Liver (tissue), 9 donors: ENCODE results near the gene PHYKPL. TPM values are rescaled to one million over a fixed set of nuclear protein-coding genes. Genes with fewer than 3 reads are reported as not detected.

ENCODE experiments used
- DNase-seq: peaks from one replicate; pipeline ENCODE4 v3.0.0-alpha.2; 2017; ENCODE audit warnings: low spot score
- H3K27ac ChIP-seq, 2 donors: one replicate each; pipeline ENCODE4 v1.7.0; 2013; ENCODE audit warnings: inconsistent platforms in 2 of 2, low read length in 2 of 2, control low read depth in 1 of 2, low read depth in 1 of 2, mild to moderate bottlenecking in 1 of 2
- H3K27me3 ChIP-seq, 4 donors: one replicate each; pipeline versions ENCODE4 v1.6.1 to v1.7.0; 2013; ENCODE audit warnings: low read length in 3 of 4, inconsistent platforms in 1 of 4, mild to moderate bottlenecking in 1 of 4, moderate library complexity in 1 of 4; ENCODE audit not compliant: control insufficient read depth in 4 of 4, insufficient read depth in 4 of 4
- H3K36me3 ChIP-seq, 4 donors: one replicate each; pipeline versions ENCODE4 v1.6.1 to v1.7.0; 2013; ENCODE audit warnings: low read length in 3 of 4, mild to moderate bottlenecking in 3 of 4, low read depth in 1 of 4, moderate library complexity in 1 of 4; ENCODE audit not compliant: control insufficient read depth in 4 of 4, insufficient read depth in 3 of 4
- H3K4me1 ChIP-seq, 4 donors: one replicate each; pipeline versions ENCODE4 v1.6.1 to v1.7.0; 2013; ENCODE audit warnings: low read length in 3 of 4, mild to moderate bottlenecking in 3 of 4, moderate library complexity in 1 of 4; ENCODE audit not compliant: control insufficient read depth in 4 of 4, insufficient read depth in 4 of 4
- H3K4me3 ChIP-seq, 3 donors: one replicate each; pipeline versions ENCODE4 v1.6.1 to v1.7.0; 2013; ENCODE audit warnings: low read length in 3 of 3, control low read depth in 1 of 3, low read depth in 1 of 3, mild to moderate bottlenecking in 1 of 3
- H3K9ac ChIP-seq, 2 donors: one replicate each; pipeline ENCODE4 v1.7.0; 2013; ENCODE audit warnings: low read length in 2 of 2, mild to moderate bottlenecking in 2 of 2, moderate library complexity in 2 of 2, control low read depth in 1 of 2, low read depth in 1 of 2
- H3K9me3 ChIP-seq, 4 donors: one replicate each; pipeline versions ENCODE4 v1.6.1 to v1.7.0; 2013; ENCODE audit warnings: low read length in 3 of 4; ENCODE audit not compliant: control insufficient read depth in 4 of 4
- EGR1 ChIP-seq, 2 donors: IDR thresholded peaks; 2 replicates each; pipeline ENCODE4 v1.6.1; 2016 to 2018; ENCODE audit warnings: antibody characterized with exemption in 2 of 2, low read depth in 2 of 2
- FOXA1 ChIP-seq: IDR thresholded peaks from 2 replicates; pipeline ENCODE4 v1.6.1; 2016; ENCODE audit warnings: antibody characterized with exemption
- FOXA2 ChIP-seq: IDR thresholded peaks from 2 replicates; pipeline ENCODE4 v1.6.1; 2016; ENCODE audit warnings: antibody characterized with exemption
- GABPA ChIP-seq, 2 donors: IDR thresholded peaks in 1 of 2; conservative IDR thresholded peaks in 1 of 2; 2 replicates each; pipeline ENCODE4 v1.6.1; 2016; ENCODE audit warnings: antibody characterized with exemption in 2 of 2, mild to moderate bottlenecking in 1 of 2, moderate library complexity in 1 of 2
- HNF4A ChIP-seq, 2 donors: conservative IDR thresholded peaks; 2 replicates each; pipeline ENCODE4 v1.6.1; 2016; ENCODE audit warnings: antibody characterized with exemption in 2 of 2, mild to moderate bottlenecking in 2 of 2
- HNF4G ChIP-seq: IDR thresholded peaks from 2 replicates; pipeline ENCODE4 v1.6.1; 2016; ENCODE audit warnings: antibody characterized with exemption
- JUND ChIP-seq, 2 donors: IDR thresholded peaks; 2 replicates each; pipeline ENCODE4 v1.6.1; 2016; ENCODE audit warnings: antibody characterized with exemption in 2 of 2
- NR2F2 ChIP-seq: IDR thresholded peaks from 2 replicates; pipeline ENCODE4 v1.6.1; 2016; ENCODE audit warnings: antibody characterized with exemption
- RAD21 ChIP-seq, 2 donors: IDR thresholded peaks; 2 replicates each; pipeline ENCODE4 v1.6.1; 2016; ENCODE audit warnings: antibody characterized with exemption in 2 of 2, mild to moderate bottlenecking in 2 of 2
- RXRA ChIP-seq, 2 donors: IDR thresholded peaks; 2 replicates each; pipeline ENCODE4 v1.6.1; 2017 to 2018; ENCODE audit warnings: antibody characterized with exemption in 2 of 2, mild to moderate bottlenecking in 1 of 2
- SP1 ChIP-seq: IDR thresholded peaks from 2 replicates; pipeline ENCODE4 v1.6.1; 2018; ENCODE audit warnings: antibody characterized with exemption, mild to moderate bottlenecking
- TAF1 ChIP-seq: conservative IDR thresholded peaks from 2 replicates; pipeline ENCODE4 v1.6.1; 2016; ENCODE audit warnings: antibody characterized with exemption, mild to moderate bottlenecking
- YY1 ChIP-seq: IDR thresholded peaks from 2 replicates; pipeline ENCODE4 v1.6.1; 2016; ENCODE audit warnings: antibody characterized with exemption, mild to moderate bottlenecking
- ZBTB33 ChIP-seq: IDR thresholded peaks from 2 replicates; pipeline ENCODE4 v1.6.1; 2016; ENCODE audit warnings: antibody characterized with exemption
- WGBS: extraction: QIAGEN DNeasy Blood & Tissue Kit; methylation state at CpG from one replicate; pipeline ENCODE4 v1.1.7; 2013; 5-methylcytosine and 5-hydroxymethylcytosine counted together
- polyA plus RNA-seq, 2 donors: library from polyadenylated mRNA; stranded (reverse) in 1 of 2; unstranded in 1 of 2; fragments of 200-250 nt in 1 of 2; fragments of >200 nt in 1 of 2; fragmentation: Nextera tagmentation in 1 of 2; extraction: Ambion mirVana in 1 of 2; gene quantifications; one replicate each; pipeline versions ENCODE4 v1.2.1 to v1.2.3, GENCODE V29; 2013 to 2015
- total RNA-seq, 2 donors: library from RNA; depleted of rRNA; stranded (reverse); fragments of >200 nt; gene quantifications; one replicate each; pipeline ENCODE4 v1.2.3, GENCODE V29; 2014
- TF ChIP-seq, protein P1 (sequence below): fragments of 150-350 bp; IDR thresholded peaks from 2 replicates; pipeline ENCODE4 v1.5.1; 2017; ENCODE audit warnings: improper control_type of control experiment, low read depth, low read length; ENCODE audit not compliant: missing input control
- TF ChIP-seq, protein P2 (sequence below): IDR thresholded peaks from 2 replicates; pipeline ENCODE4 v1.6.1; 2016; ENCODE audit warnings: antibody characterized with exemption
- TF ChIP-seq, protein P3 (sequence below): IDR thresholded peaks from 2 replicates; pipeline ENCODE4 v1.6.1; 2016; ENCODE audit warnings: antibody characterized with exemption
- TF ChIP-seq, protein P4 (sequence below): IDR thresholded peaks from 2 replicates; pipeline ENCODE4 v1.6.1; 2016; ENCODE audit warnings: antibody characterized with exemption, mild to moderate bottlenecking
- donor health status: healthy.
- donor health status: healthy.
- donor health status: healthy.
- donor health status: healthy.
- donor health status: healthy.

Gene PHYKPL
- total and polyA plus RNA-seq, 4 donors: 25.6 to 103 (median 45.0) TPM

DNA sequence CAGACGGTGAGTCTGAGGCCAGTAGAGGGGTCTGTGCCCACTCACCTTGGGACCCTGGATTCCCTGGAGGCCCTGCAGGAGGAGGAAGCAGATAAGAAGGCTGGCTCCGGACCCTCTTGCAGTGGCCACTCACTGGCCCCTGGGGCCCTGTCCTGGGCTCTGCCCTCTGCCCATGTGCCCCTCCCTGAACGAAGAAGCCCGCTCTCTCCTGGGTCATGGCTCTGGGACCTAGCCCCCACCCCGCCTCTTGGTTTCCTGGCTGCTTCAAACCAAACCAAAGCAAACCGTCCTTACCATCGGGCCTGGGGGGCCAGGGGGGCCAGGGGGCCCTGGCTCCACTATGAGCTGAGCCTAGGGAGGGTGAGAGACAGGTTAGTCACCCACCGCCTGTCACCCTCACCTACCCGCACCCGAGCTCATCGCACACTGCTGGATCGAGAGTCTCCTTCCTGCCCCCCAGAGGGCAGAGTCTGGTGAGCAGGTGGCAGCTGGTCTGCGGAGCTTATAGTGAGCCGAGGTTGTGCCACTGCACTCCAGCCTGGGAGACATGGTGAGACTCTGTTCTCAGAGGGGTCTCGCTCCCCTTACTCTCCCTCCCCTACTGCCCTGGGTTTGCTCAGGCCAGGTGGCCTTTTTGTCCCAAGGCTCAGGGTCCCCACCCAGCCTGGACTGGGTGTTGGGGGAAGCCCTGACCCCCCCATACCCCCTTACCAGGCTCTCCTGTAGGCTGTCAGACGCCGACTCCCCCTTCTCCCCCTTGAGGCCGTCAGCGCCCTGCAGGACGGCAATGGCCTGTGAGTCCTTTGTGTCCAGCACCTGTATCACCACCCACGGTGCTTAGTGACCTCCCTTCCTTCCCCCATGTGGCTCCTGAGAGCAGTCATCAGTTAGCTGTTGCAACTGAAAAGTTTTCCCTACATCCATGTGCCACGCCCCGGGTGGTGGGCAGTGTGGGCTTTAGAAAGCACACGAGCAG is 15.2 kb upstream of the PHYKPL start:
- TF ChIP-seq SP1 (no peak), TAF1 (no peak), RXRA (IDR thresholded peaks at IDR 0.05) (no peak), GABPA (IDR thresholded peaks at IDR 0.05 in 1 of 2, conservative IDR thresholded peaks at IDR 0.05 in 1 of 2) (no peak)
- TF ChIP-seq, protein P1, sequence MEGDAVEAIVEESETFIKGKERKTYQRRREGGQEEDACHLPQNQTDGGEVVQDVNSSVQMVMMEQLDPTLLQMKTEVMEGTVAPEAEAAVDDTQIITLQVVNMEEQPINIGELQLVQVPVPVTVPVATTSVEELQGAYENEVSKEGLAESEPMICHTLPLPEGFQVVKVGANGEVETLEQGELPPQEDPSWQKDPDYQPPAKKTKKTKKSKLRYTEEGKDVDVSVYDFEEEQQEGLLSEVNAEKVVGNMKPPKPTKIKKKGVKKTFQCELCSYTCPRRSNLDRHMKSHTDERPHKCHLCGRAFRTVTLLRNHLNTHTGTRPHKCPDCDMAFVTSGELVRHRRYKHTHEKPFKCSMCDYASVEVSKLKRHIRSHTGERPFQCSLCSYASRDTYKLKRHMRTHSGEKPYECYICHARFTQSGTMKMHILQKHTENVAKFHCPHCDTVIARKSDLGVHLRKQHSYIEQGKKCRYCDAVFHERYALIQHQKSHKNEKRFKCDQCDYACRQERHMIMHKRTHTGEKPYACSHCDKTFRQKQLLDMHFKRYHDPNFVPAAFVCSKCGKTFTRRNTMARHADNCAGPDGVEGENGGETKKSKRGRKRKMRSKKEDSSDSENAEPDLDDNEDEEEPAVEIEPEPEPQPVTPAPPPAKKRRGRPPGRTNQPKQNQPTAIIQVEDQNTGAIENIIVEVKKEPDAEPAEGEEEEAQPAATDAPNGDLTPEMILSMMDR: no peak
- TF ChIP-seq, protein P2, sequence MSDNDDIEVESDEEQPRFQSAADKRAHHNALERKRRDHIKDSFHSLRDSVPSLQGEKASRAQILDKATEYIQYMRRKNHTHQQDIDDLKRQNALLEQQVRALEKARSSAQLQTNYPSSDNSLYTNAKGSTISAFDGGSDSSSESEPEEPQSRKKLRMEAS: no peak
- no peaks in the 10 kb centered on the region for H3K36me3 ChIP-seq
- no peaks in the 10 kb centered on the region for H3K9me3 ChIP-seq
- no peak overlapping the region for H3K9ac ChIP-seq
- H3K27me3 ChIP-seq: no peaks in the 10 kb centered on the region
- H3K27ac ChIP-seq: no peak overlapping the region
- no peak overlapping the region for H3K4me3 ChIP-seq
- WGBS: 84% methylated on average over 24 of the region's 24 CpGs
- DNase-seq: no peak
- peaks cover 0 to 11% (median 4%) of the 10 kb centered on the region in 4 donors for H3K4me1 ChIP-seq

DNA sequence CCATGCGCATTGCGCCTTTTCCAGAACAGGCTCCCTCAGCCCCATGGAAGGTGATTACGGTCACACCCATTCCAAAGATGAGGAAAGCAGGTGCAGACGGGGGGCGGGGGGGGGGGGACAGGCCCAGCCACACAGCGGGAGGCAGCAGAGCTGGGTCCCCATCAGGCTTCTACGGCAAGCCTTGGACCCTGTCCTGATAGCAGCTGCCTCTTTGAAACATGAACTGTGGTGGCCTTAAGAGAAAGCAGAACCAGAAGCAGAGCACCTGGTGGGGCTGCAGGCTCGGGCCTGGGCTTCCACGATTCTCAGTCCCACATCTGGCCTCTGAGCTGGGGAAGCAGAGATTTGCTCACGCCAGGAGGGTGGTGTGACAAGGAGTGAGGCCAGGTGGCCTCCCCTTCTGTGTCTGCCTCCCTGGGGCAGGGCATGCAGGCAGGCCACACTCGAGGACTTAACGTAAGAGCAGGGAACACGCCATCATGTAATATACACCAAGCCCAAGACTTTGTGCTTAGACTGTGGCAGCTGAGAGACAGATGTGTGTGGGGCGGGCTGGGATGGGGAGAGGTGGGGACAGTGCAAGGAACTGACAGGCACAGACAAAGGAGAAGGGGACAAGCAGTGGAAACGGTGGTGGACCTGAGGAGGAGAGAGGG is 14.2 kb upstream of the PHYKPL start:
- Histone ChIP-seq H3K4me1 (peaks cover 0 to 11% (median 4%) of the 10 kb centered on the region in 4 donors), H3K9ac (no peak overlapping the region), H3K9me3 (no peaks in the 10 kb centered on the region), H3K27me3 (no peaks in the 10 kb centered on the region), H3K36me3 (no peaks in the 10 kb centered on the region), H3K27ac (no peak overlapping the region), H3K4me3 (no peak overlapping the region)
- 86% methylated on average over 15 of the region's 15 CpGs for whole genome bisulfite sequencing
- DNase-seq: no peak
- TF ChIP-seq JUND (IDR thresholded peaks at IDR 0.05) (no peak), EGR1 (IDR thresholded peaks at IDR 0.05; ENCODE audit: low read depth in 2 of 2) (no peak), YY1 (no peak), NR2F2 (no peak), ZBTB33 (no peak), TAF1 (no peak), RXRA (IDR thresholded peaks at IDR 0.05) (no peak), HNF4G (no peak), HNF4A (conservative IDR thresholded peaks at IDR 0.05) (no peak), GABPA (IDR thresholded peaks at IDR 0.05 in 1 of 2, conservative IDR thresholded peaks at IDR 0.05 in 1 of 2) (no peak), SP1 (no peak), RAD21 (IDR thresholded peaks at IDR 0.05) (no peak), FOXA2 (no peak), FOXA1 (no peak)
- TF ChIP-seq, protein P3, sequence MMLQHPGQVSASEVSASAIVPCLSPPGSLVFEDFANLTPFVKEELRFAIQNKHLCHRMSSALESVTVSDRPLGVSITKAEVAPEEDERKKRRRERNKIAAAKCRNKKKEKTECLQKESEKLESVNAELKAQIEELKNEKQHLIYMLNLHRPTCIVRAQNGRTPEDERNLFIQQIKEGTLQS: no peak
- TF ChIP-seq, protein P4, sequence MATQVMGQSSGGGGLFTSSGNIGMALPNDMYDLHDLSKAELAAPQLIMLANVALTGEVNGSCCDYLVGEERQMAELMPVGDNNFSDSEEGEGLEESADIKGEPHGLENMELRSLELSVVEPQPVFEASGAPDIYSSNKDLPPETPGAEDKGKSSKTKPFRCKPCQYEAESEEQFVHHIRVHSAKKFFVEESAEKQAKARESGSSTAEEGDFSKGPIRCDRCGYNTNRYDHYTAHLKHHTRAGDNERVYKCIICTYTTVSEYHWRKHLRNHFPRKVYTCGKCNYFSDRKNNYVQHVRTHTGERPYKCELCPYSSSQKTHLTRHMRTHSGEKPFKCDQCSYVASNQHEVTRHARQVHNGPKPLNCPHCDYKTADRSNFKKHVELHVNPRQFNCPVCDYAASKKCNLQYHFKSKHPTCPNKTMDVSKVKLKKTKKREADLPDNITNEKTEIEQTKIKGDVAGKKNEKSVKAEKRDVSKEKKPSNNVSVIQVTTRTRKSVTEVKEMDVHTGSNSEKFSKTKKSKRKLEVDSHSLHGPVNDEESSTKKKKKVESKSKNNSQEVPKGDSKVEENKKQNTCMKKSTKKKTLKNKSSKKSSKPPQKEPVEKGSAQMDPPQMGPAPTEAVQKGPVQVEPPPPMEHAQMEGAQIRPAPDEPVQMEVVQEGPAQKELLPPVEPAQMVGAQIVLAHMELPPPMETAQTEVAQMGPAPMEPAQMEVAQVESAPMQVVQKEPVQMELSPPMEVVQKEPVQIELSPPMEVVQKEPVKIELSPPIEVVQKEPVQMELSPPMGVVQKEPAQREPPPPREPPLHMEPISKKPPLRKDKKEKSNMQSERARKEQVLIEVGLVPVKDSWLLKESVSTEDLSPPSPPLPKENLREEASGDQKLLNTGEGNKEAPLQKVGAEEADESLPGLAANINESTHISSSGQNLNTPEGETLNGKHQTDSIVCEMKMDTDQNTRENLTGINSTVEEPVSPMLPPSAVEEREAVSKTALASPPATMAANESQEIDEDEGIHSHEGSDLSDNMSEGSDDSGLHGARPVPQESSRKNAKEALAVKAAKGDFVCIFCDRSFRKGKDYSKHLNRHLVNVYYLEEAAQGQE: no peak
- TF ChIP-seq, protein P2: no peak
- TF ChIP-seq, protein P1: no peak
